COLO668 (cell line): ENCODE measurements around the gene NFIA.

Experiments used
- DNase-seq: peaks from one replicate; lab custom pipeline; 2025; ENCODE audit not compliant: unreplicated experiment; lab: John Stamatoyannopoulos, UW

NFIA gene

GRCh38 chr1:61082311-61083012 is at the start of gene NFIA:
NFIA (plus strand) TSS chr1:61082561.
- peak; percentile 79 for DNase-seq

DNA sequence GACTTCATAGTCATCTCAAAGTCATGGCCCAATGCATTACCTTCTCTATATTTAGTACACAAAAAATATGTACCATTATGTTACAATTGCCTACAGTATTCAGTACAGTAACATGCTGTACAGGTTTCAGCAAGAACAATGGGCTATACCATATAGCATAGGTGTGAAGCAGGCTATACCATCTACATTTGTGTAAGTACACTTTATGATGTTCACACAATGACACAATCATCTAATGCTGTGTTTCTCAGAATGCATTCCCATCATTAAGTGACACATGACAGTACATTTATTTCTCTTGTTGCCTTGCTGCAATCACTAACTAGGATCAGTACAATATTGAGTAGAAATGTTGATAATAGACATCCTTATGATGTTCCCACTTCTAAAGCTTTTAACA is 46.5 kb upstream of the NFIA start:
- DNase-seq = no peak

- DNase-seq = no peak
Measured at GRCh38 chr1:61042466-61043009, 39.8 kb upstream of the NFIA start.

- peak; percentile 95 for DNase-seq
Measured at GRCh38 chr1:61043010-61043820, 39.1 kb upstream of the NFIA start.

DNA sequence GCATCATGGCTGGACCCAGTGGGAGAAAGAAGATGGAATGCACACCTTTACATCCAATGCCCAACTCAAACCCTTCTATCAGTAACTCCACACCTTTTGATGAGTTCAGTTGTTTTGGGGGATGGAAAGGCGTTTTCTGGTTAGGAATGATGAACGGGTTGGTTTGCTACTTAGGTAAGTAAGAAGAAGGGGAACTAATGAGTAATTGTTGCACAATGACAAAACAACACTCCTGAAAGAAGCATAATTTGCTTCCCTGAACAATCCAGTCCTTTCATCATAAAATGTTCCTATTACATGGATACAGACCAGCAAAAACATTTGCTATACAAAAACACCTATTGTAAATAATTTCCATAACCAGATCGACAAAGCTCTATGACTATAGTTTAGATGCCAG is 35.9 kb upstream of the NFIA start:
- DNase-seq = no peak

DNA sequence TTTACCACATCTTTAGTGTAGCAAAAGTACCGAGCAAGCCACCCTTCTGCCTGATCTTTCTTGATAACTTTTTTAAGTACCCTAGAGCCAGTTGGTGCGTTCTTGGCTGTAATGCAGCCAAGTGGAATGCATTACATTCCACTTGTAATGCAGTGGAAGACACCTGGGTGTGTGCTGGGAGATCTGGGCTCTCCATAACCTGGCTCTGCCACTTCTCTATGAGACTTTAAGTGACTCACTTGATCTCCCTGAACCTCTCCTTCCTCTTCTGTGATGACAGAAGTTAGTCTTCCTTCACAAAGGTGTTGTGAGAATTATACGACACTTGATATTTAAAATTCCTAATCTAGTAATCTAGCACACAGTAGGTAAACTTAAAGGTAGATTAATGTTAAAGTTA is 35.3 kb upstream of the NFIA start:
- DNase-seq = no peak

DNA sequence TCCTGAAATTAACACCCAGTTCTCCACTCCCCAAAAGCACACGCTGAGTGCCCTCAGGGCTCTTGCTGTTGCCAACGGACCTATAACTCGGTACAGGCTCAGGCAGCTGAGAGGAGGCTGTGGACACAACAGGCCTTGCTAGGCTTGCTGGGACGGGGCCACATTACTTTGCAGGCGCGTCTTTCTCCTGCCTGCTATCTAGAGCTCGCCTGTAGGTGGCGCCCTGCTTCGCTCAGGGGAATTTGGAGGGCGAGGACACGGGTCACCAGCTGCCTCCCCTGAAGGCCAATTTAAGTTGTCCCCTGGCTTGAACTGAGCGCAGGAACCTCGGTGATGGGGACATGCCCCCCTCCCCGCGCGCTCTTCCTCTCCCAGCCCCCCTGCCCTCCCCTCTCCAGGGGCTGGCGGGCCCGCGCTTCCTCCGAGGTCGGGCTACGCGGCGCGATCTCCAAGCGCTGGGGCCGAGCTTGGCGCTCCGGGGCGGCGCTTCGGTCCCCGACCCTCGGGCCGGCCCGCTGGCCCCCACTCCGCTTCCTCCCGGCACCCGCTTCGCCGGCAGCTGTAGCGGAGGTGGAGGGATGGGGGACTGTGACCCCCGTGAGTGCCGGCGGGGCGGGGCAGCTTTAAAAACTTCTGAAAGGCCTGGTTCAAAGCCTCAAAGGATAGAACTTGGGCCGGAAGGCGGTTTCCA is 32.4 kb upstream of the NFIA start:
- peak; percentile 93 for DNase-seq

- DNase-seq = peak; percentile 35
Measured at GRCh38 chr1:61050541-61051442, 31.6 kb upstream of the NFIA start.

DNA sequence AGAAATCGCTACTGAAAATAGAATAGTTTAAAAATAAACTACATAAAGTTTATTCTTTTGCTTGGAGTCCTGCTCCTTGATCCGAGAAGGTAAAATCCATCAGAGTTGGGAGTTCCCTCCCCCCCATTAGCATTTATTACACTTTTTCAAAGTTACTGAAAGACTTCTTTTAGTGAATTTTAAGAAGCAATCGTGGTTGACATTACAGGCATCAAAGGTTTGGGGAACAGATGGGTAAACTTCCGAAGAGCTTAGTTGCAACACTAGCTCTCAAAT is 31.0 kb upstream of the NFIA start:
- no peak for DNase-seq

DNA sequence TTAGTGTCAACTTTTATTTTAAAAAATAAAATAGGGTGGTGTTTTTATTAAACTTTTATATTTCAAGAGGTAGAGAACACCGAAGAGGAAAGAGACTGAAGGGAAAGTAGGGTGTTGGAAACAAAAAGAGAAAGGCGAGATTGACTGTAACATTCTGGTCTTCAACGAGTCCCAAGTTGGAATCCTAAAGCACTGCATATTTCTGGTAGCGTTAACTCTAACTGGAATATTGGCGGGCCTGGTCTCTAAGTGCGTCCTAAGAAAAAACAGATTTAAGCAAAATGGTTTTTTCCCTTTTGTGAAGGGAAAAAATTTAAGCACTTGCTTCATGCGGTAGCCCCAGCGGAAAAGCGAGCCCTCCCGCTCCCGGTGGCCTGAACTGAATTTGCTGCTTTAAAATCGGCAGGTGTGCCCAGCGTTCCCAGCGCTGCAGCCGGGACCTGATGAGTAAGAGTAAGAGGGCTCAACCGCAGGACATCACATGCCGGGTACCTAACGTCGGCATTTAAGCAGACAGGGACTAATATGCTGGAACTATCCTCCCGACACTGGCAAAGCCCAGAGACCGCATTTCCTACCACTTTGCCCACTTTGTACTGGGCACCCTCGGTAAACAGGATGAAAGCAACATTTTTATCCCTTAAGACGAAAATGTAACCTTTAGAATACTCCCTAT is 30.5 kb upstream of the NFIA start:
- no peak for DNase-seq

GRCh38 chr1:61052395-61053225 is 29.8 kb upstream of the NFIA start:
- DNase-seq = no peak

DNA sequence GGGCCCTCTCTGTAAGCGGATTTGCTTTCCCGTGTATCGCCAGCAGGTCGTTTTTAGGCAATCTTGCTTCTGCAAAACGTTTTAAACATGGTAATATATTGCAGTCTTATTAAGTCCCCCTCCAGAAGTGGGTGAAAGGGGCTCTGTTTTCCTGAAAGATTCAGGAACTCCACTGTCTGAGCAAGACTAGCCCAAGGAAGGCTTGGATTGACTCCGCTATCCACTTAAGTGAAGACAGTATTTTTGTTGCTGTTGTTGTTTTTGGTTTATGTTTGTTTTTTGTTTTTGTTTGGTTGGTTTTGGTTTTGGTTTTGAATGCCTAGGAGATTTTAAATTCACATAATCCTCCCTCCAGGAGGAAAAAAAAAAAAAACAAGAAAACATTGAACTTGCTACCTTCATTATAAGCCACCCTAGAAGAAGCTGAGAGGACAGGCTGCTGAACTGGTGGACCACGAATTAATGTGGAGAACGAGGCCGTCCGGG is 29.1 kb upstream of the NFIA start:
- no peak for DNase-seq

GRCh38 chr1:61053712-61054600 is 28.4 kb upstream of the NFIA start:
- peak; percentile 49 for DNase-seq

GRCh38 chr1:61054601-61054993 is 27.8 kb upstream of the NFIA start:
- DNase-seq = no peak

- no peak for DNase-seq
Measured at GRCh38 chr1:61055110-61055614, 27.2 kb upstream of the NFIA start.

DNA sequence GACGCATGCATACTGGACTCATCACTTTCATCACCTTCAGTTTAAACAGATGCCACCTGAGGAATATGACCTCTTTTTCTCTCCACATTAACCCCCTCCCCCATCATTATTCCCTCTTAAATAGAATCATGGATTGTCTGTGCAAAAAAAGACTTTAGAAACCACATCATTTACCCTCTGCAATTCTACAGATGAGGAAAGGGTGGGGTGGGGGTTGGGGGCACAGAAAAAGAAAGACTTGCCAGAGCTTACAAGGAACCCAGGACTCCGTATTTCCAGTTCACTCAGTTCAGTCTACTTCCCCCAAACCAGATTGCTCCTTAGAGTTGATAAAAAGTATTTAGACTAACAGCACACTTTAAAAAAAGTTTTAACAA is 26.2 kb upstream of the NFIA start:
- DNase-seq = no peak

GRCh38 chr1:61056573-61057439 is 25.6 kb upstream of the NFIA start:
- DNase-seq = peak; percentile 85
